Testis (tissue), 3 donors: ENCODE data around the gene PSMB10. TPM values are rescaled to one million over a fixed set of nuclear protein-coding genes. Genes with fewer than 3 reads are reported as not detected.
A peak's percentile ranks its signal among the peaks of the same experiment; 100 is the strongest.

Source experiments
- DNase-seq: peaks from one replicate; pipeline ENCODE4 v3.0.0-alpha.2; 2019
- H3K27ac ChIP-seq, 2 donors: fragments of 200-600 bp; sonication (generic); one replicate each; pipeline ENCODE4 v1.5.1; 2019
- H3K27me3 ChIP-seq: fragments of 200-600 bp; sonication (generic); one replicate; pipeline ENCODE4 v1.5.1; 2019
- H3K36me3 ChIP-seq: fragments of 200-600 bp; sonication (generic); one replicate; pipeline ENCODE4 v1.5.1; 2017; ENCODE audit warnings: low read depth; ENCODE audit errors: missing control alignments
- H3K4me1 ChIP-seq: fragments of 200-600 bp; sonication (generic); one replicate; pipeline ENCODE4 v1.5.1; 2019
- H3K4me3 ChIP-seq, 2 donors: fragments of 200-600 bp; sonication (generic); one replicate each; pipeline ENCODE4 v1.5.1; 2017 to 2019
- H3K9me3 ChIP-seq: fragments of 200-600 bp; sonication (generic); one replicate; pipeline ENCODE4 v1.5.1; 2017
- CTCF ChIP-seq, 3 experiments: fragments of 450-650 bp in 2 of 3; fragments of 200-600 bp in 1 of 3; sonication (generic) in 1 of 3; IDR thresholded peaks; one replicate each; pipeline ENCODE4 v1.5.1; 2016 to 2019; ENCODE audit warnings: antibody characterized with exemption in 3 of 3, mild to moderate bottlenecking in 2 of 3, moderate library complexity in 1 of 3
- POLR2A ChIP-seq: fragments of 450-650 bp; IDR thresholded peaks from one replicate; pipeline ENCODE4 v1.6.1; 2017; ENCODE audit warnings: antibody characterized with exemption, mild to moderate bottlenecking, moderate library complexity
- WGBS, 2 donors: methylation state at CpG; one replicate each; pipeline ENCODE4 v1.1.5; 2018; 5-methylcytosine and 5-hydroxymethylcytosine counted together
- intact Hi-C: fragments of 100-400 bp; cut with DNase I; formaldehyde crosslinking; loops from one replicate; pipeline ENCODE4 v1.15.1; 2023; ENCODE audit warnings: low total_unique reads
- polyA plus RNA-seq: library from polyadenylated mRNA; stranded (reverse); fragments of 350-450 nt; fragmentation: Illumina TruSeq; extraction: RNeasy Lipid Tissue Mini Kit (QIAGEN cat#74804); gene quantifications from one replicate; pipeline ENCODE4 v1.2.3, GENCODE V29; 2014; ENCODE audit warnings: low read depth, low replicate concordance; ENCODE audit not compliant: insufficient read depth
- total RNA-seq, 2 donors: library from RNA; depleted of rRNA; stranded (reverse); fragments of >200 nt; gene quantifications; one replicate each; pipeline ENCODE4 v1.2.3, GENCODE V29; 2016

Gene PSMB10
- total and polyA plus RNA-seq, 3 donors from 2014 or later: 13.2 to 49.1 (median 14.2) TPM

- no peaks in the 10 kb centered on the region for H3K36me3 ChIP-seq
- no peak for TF ChIP-seq CTCF (IDR thresholded peaks at IDR 0.05)
- H3K4me1 ChIP-seq: peaks cover 19% of the 10 kb centered on the region
- H3K9me3 ChIP-seq: no peaks in the 10 kb centered on the region
- no peaks in the 10 kb centered on the region for H3K27me3 ChIP-seq
- no peak overlapping the region for H3K4me3 ChIP-seq
- H3K27ac ChIP-seq: no peak overlapping the region
- 82 to 83% methylated on average over 8 to 10 of the region's 10 CpGs for WGBS, 2 donors
- intact Hi-C loops: no loop called here
- DNase-seq: no peak
Measured at GRCh38 chr16:67954421-67955196, 18.0 kb upstream of the PSMB10 start.

- DNase-seq: no peak
- no peaks in the 10 kb centered on the region for H3K27me3 ChIP-seq
- H3K4me3 ChIP-seq: no peak overlapping the region
- H3K9me3 ChIP-seq: no peaks in the 10 kb centered on the region
- intact Hi-C loops: no loop called here
- no peak overlapping the region for H3K27ac ChIP-seq
- peaks cover 12% of the 10 kb centered on the region for H3K4me1 ChIP-seq
- TF ChIP-seq CTCF (IDR thresholded peaks at IDR 0.05): no peak
- WGBS, 2 donors: 76 to 97% methylated on average over 3 to 8 of the region's 8 CpGs
- no peaks in the 10 kb centered on the region for H3K36me3 ChIP-seq
Measured at GRCh38 chr16:67953641-67954375, 17.2 kb upstream of the PSMB10 start.

GRCh38 chr16:67951485-67951884 lies 14.8 kb upstream of the PSMB10 start:
- peaks cover 9% of the 10 kb centered on the region for H3K4me1 ChIP-seq
- H3K9me3 ChIP-seq: no peaks in the 10 kb centered on the region
- intact Hi-C loops: no loop called here
- WGBS, 2 donors: 33 to 54% methylated on average over 7 to 8 of the region's 12 CpGs
- H3K27ac ChIP-seq: no peak overlapping the region
- no peaks in the 10 kb centered on the region for H3K36me3 ChIP-seq
- DNase-seq: peak; percentile 70
- H3K4me3 ChIP-seq: no peak overlapping the region
- H3K27me3 ChIP-seq: no peaks in the 10 kb centered on the region
- TF ChIP-seq CTCF (IDR thresholded peaks at IDR 0.05) (no peak), POLR2A (no peak)

- intact Hi-C loops: no loop called here
- Histone ChIP-seq H3K4me3 (no peak overlapping the region), H3K27ac (no peak overlapping the region), H3K9me3 (no peaks in the 10 kb centered on the region), H3K36me3 (no peaks in the 10 kb centered on the region), H3K4me1 (peaks cover 9% of the 10 kb centered on the region), H3K27me3 (no peaks in the 10 kb centered on the region)
- no peak for DNase-seq
- 86% methylated on average over 16 of the region's 16 CpGs; no CpG with 5 or more reads in 1 of the 2 donors for WGBS, 2 donors
- TF ChIP-seq POLR2A (no peak), CTCF (IDR thresholded peaks at IDR 0.05) (no peak)
Measured at GRCh38 chr16:67950335-67950843, 13.7 kb upstream of the PSMB10 start.
